ENCODE measurements around the gene UCHL1.

DNA sequence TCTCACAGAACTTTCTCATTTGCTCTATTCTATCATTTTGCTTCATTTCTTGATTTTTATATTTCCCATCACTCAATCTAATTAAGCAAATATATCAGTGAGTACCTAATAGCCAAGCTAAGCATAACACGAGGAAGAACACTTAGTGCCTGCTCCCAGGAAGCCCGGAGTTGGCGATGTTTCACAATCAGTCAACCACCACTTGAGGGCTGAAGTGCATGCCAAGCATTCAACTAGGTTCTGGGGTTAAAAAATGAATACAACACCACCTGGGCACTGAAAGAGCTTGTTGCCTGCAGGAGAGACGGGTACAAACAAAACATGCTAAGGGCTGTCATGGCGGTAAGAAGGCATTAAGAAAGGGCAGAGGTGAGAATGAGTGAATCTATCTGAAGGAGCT lies 47.5 kb downstream of the UCHL1 start:
- TF ChIP-seq EZH2 (IDR thresholded peaks at IDR 0.05; ENCODE audit: borderline replicate concordance, low read length) = no peak
- TF ChIP-seq, protein P1, sequence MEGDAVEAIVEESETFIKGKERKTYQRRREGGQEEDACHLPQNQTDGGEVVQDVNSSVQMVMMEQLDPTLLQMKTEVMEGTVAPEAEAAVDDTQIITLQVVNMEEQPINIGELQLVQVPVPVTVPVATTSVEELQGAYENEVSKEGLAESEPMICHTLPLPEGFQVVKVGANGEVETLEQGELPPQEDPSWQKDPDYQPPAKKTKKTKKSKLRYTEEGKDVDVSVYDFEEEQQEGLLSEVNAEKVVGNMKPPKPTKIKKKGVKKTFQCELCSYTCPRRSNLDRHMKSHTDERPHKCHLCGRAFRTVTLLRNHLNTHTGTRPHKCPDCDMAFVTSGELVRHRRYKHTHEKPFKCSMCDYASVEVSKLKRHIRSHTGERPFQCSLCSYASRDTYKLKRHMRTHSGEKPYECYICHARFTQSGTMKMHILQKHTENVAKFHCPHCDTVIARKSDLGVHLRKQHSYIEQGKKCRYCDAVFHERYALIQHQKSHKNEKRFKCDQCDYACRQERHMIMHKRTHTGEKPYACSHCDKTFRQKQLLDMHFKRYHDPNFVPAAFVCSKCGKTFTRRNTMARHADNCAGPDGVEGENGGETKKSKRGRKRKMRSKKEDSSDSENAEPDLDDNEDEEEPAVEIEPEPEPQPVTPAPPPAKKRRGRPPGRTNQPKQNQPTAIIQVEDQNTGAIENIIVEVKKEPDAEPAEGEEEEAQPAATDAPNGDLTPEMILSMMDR (IDR thresholded peaks at IDR 0.05; ENCODE audit: low read length) = no peak
